Adrenal gland (tissue), 5 donors: ENCODE results near the gene FAF1.

Experiments
- POLR2A ChIP-seq, 2 donors: fragments of 450-650 bp; IDR thresholded peaks; one replicate each; pipeline ENCODE4 v1.6.1; 2017; ENCODE audit warnings: antibody characterized with exemption in 2 of 2, mild to moderate bottlenecking in 2 of 2, moderate library complexity in 1 of 2
- TF ChIP-seq, protein P1 (sequence below), 6 experiments: fragments of 450-650 bp in 4 of 6; fragments of 200-600 bp in 2 of 6; sonication (generic) in 1 of 6; IDR thresholded peaks; 1 replicate in 5 of 6; 2 replicates in 1 of 6; pipeline versions ENCODE4 v1.5.1 to v1.8.0; 2016 to 2021; ENCODE audit warnings: antibody characterized with exemption in 6 of 6, mild to moderate bottlenecking in 2 of 6, moderate library complexity in 1 of 6
- donor health status: DM: no; HTN: no; CAD: no.

DNA sequence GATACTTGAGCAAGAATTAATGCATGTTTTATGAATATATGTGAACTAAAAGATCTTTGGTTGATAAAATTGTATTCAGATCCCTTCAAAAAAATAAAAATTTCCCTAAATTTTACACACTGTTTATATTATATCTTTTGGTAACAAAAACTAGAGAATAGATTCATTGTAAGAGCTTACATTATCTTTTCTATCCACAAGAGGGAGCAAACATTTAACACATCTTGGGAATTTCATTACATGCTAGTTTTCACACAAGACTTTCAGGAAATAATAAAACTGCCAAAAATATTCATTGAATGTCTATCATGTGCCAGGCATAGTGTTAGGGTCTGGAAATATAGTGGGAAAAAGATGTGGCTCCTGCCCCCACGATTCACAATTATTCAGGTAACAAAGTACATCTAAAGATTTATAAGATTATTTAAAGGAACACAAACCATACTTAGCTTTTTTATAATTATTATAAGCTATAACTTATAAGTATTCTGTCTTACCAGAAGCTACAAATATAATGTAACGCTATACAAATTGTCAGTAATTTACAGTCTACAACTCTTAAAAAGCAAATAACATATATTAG is 30.6 kb downstream of the FAF1 start:
- TF ChIP-seq, protein P1, sequence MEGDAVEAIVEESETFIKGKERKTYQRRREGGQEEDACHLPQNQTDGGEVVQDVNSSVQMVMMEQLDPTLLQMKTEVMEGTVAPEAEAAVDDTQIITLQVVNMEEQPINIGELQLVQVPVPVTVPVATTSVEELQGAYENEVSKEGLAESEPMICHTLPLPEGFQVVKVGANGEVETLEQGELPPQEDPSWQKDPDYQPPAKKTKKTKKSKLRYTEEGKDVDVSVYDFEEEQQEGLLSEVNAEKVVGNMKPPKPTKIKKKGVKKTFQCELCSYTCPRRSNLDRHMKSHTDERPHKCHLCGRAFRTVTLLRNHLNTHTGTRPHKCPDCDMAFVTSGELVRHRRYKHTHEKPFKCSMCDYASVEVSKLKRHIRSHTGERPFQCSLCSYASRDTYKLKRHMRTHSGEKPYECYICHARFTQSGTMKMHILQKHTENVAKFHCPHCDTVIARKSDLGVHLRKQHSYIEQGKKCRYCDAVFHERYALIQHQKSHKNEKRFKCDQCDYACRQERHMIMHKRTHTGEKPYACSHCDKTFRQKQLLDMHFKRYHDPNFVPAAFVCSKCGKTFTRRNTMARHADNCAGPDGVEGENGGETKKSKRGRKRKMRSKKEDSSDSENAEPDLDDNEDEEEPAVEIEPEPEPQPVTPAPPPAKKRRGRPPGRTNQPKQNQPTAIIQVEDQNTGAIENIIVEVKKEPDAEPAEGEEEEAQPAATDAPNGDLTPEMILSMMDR (IDR thresholded peaks at IDR 0.05): peak; percentile 31 to 71 (median 60)
- no peak for TF ChIP-seq POLR2A (IDR thresholded peaks at IDR 0.05)
